Measurements from ENCODE around the gene EPHA1.

- TF ChIP-seq ATF2 (tag by site-specific recombination; IDR thresholded peaks at IDR 0.05; ENCODE audit: low read depth) (no peak), HOXA7 (CRISPR knock-in tag; IDR thresholded peaks at IDR 0.05; ENCODE audit: borderline replicate concordance) (no peak), SCRT2 (tag by site-specific recombination; IDR thresholded peaks at IDR 0.05) (no peak), ZNF600 (tag by site-specific recombination; IDR thresholded peaks at IDR 0.05) (no peak), ZNF513 (tag by site-specific recombination; IDR thresholded peaks at IDR 0.05) (no peak)
These were observed 48.8 kb downstream of the EPHA1 start for GRCh38 chr7:143359771-143360353.

All from HEK293 (cell line).